ENCODE measurements around the gene ZBTB12.

DNA sequence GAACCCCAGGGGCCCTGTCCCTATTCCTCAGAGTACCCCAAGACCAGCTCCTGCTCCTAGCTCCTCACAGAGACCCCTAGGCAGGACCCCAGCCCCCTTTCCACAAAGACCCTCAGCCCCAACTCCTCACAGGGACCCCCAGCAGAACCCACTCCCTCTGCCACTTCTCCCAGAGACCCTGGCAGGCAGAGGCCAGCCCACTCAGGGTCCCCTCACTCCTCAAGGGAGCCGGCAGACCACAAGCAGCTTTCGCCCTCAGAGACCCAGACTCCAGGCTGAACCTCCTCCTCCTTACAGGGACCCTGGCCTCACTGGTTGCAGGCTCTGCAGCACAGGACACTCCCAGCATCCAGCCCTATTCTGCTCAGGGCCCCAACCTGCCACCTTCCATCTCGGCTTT lies 23.7 kb downstream of the ZBTB12 start:
- no peak for TF ChIP-seq POLR2A (IDR thresholded peaks at IDR 0.05)
- TF ChIP-seq, protein P1, sequence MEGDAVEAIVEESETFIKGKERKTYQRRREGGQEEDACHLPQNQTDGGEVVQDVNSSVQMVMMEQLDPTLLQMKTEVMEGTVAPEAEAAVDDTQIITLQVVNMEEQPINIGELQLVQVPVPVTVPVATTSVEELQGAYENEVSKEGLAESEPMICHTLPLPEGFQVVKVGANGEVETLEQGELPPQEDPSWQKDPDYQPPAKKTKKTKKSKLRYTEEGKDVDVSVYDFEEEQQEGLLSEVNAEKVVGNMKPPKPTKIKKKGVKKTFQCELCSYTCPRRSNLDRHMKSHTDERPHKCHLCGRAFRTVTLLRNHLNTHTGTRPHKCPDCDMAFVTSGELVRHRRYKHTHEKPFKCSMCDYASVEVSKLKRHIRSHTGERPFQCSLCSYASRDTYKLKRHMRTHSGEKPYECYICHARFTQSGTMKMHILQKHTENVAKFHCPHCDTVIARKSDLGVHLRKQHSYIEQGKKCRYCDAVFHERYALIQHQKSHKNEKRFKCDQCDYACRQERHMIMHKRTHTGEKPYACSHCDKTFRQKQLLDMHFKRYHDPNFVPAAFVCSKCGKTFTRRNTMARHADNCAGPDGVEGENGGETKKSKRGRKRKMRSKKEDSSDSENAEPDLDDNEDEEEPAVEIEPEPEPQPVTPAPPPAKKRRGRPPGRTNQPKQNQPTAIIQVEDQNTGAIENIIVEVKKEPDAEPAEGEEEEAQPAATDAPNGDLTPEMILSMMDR (IDR thresholded peaks at IDR 0.05) = no peak
- TF ChIP-seq EP300 (IDR thresholded peaks at IDR 0.05) = no peak

All from ovary (tissue), 3 donors.